HEK293 (cell line): Measurements from ENCODE around the gene JMJD4.
A peak's percentile ranks its signal among the peaks of the same experiment; 100 is the strongest.

Source experiments
- CTCF ChIA-PET: fragments of 350-600 bp; formaldehyde crosslinking; extraction: SDS; loops from one replicate; lab custom pipeline; 2021; ENCODE audit warnings: antibody characterized with exemption; lab: Yijun Ruan, JAX
- POLR2A ChIA-PET: fragments of 300-600 bp; formaldehyde crosslinking; extraction: SDS; loops from one replicate; lab custom pipeline; 2020; ENCODE audit warnings: antibody characterized with exemption, inconsistent platforms; lab: Yijun Ruan, JAX
- H3K27ac ChIP-seq: fragments of 200-500 bp; sonication (Bioruptor generic); 2 replicates; pipeline ENCODE4 v1.5.1; 2014; ENCODE audit warnings: low read depth, low read length, control low read depth, inconsistent platforms; ENCODE audit errors: extremely low read depth
- H3K36me3 ChIP-seq, 2 experiments: fragments of 200-500 bp in 1 of 2; sonication (Bioruptor generic) in 1 of 2; 1 replicate in 1 of 2; 2 replicates in 1 of 2; pipeline ENCODE4 v1.5.1; 2014 to 2017; ENCODE audit warnings: inconsistent platforms in 2 of 2, low read length in 2 of 2; ENCODE audit not compliant: control insufficient read depth in 2 of 2, insufficient read depth in 1 of 2
- H3K4me1 ChIP-seq: fragments of 200-500 bp; sonication (Bioruptor generic); 2 replicates; pipeline ENCODE4 v1.5.1; 2014; ENCODE audit warnings: mild to moderate bottlenecking, low read length, inconsistent platforms; ENCODE audit not compliant: control insufficient read depth, insufficient read depth
- H3K4me3 ChIP-seq: 2 replicates; pipeline ENCODE4 v1.5.1; 2011; ENCODE audit warnings: low read depth, mild to moderate bottlenecking, control low read depth, low read length, moderate library complexity
- H3K9me3 ChIP-seq: fragments of 200-500 bp; sonication (Bioruptor generic); 2 replicates; pipeline ENCODE4 v1.5.1; 2014; ENCODE audit warnings: low read depth, low read length, inconsistent platforms; ENCODE audit not compliant: control insufficient read depth, insufficient read depth
- BCL6B ChIP-seq: fragments of 450-650 bp; formaldehyde crosslinking; IDR thresholded peaks from 2 replicates; pipeline ENCODE4 v1.5.1; 2017; ENCODE audit warnings: missing biosample characterization, missing genetic modification characterization
- GLI4 ChIP-seq: fragments of 450-650 bp; formaldehyde crosslinking; IDR thresholded peaks from 2 replicates; pipeline ENCODE4 v1.5.1; 2016; ENCODE audit warnings: missing biosample characterization, missing genetic modification characterization
- MYNN ChIP-seq: fragments of 450-650 bp; formaldehyde crosslinking; IDR thresholded peaks from 2 replicates; pipeline ENCODE4 v1.5.1; 2016; ENCODE audit warnings: missing biosample characterization, missing genetic modification characterization, borderline replicate concordance
- PRDM2 ChIP-seq: fragments of 450-650 bp; formaldehyde crosslinking; IDR thresholded peaks from 2 replicates; pipeline ENCODE4 v1.5.1; 2016; ENCODE audit warnings: missing biosample characterization, missing genetic modification characterization, borderline replicate concordance
- PRDM4 ChIP-seq: fragments of 450-650 bp; formaldehyde crosslinking; IDR thresholded peaks from 2 replicates; pipeline ENCODE4 v1.5.1; 2017; ENCODE audit warnings: missing biosample characterization, missing genetic modification characterization
- RBAK ChIP-seq: fragments of 450-650 bp; formaldehyde crosslinking; IDR thresholded peaks from 2 replicates; pipeline ENCODE4 v1.5.1; 2016; ENCODE audit warnings: missing biosample characterization, missing genetic modification characterization
- YY1 ChIP-seq: fragments of 450-650 bp; formaldehyde crosslinking; IDR thresholded peaks from 2 replicates; pipeline ENCODE4 v1.5.1; 2018; ENCODE audit warnings: missing biosample characterization, missing genetic modification characterization
- YY2 ChIP-seq: fragments of 450-650 bp; formaldehyde crosslinking; IDR thresholded peaks from 2 replicates; pipeline ENCODE4 v1.5.1; 2016; ENCODE audit warnings: missing biosample characterization, missing genetic modification characterization
- ZNF132 ChIP-seq: fragments of 450-650 bp; formaldehyde crosslinking; IDR thresholded peaks from 2 replicates; pipeline ENCODE4 v1.5.1; 2017; ENCODE audit warnings: missing biosample characterization, missing genetic modification characterization, borderline replicate concordance
- ZNF146 ChIP-seq: fragments of 450-650 bp; formaldehyde crosslinking; IDR thresholded peaks from 2 replicates; pipeline ENCODE4 v1.5.1; 2016; ENCODE audit warnings: missing biosample characterization, missing genetic modification characterization
- ZNF202 ChIP-seq: fragments of 450-650 bp; formaldehyde crosslinking; IDR thresholded peaks from 2 replicates; pipeline ENCODE4 v1.5.1; 2016; ENCODE audit warnings: missing biosample characterization, missing genetic modification characterization, borderline replicate concordance
- ZNF214 ChIP-seq: fragments of 450-650 bp; formaldehyde crosslinking; IDR thresholded peaks from 2 replicates; pipeline ENCODE4 v1.5.1; 2017; ENCODE audit warnings: missing biosample characterization, mild to moderate bottlenecking, missing genetic modification characterization, borderline replicate concordance
- ZNF274 ChIP-seq, 2 experiments: fragments of 200-500 bp in 1 of 2; fragments of 450-650 bp in 1 of 2; sonication (Bioruptor generic) in 1 of 2; formaldehyde crosslinking in 1 of 2; IDR thresholded peaks; 2 replicates each; pipeline versions ENCODE4 v1.5.1 to v1.6.1; 2014 to 2016; ENCODE audit warnings: borderline replicate concordance in 1 of 2, inconsistent platforms in 1 of 2, low read length in 1 of 2, missing biosample characterization in 1 of 2, missing genetic modification characterization in 1 of 2
- ZNF529 ChIP-seq: fragments of 450-650 bp; formaldehyde crosslinking; IDR thresholded peaks from 2 replicates; pipeline ENCODE4 v1.5.1; 2017; ENCODE audit warnings: missing genetic modification characterization, missing biosample characterization; ENCODE audit not compliant: insufficient replicate concordance
- ZNF555 ChIP-seq: fragments of 450-650 bp; formaldehyde crosslinking; conservative IDR thresholded peaks from 2 replicates; pipeline ENCODE4 v1.5.1; 2017; ENCODE audit warnings: missing biosample characterization, mild to moderate bottlenecking, missing genetic modification characterization, inconsistent platforms
- ZSCAN18 ChIP-seq: fragments of 450-650 bp; formaldehyde crosslinking; IDR thresholded peaks from 2 replicates; pipeline ENCODE4 v1.5.1; 2016; ENCODE audit warnings: missing biosample characterization, missing genetic modification characterization

The JMJD4 gene

GRCh38 chr1:227767401-227768124 lies 32.5 kb upstream of the JMJD4 start (continued):
- peak; percentile 65; the same call in 1 of the 2 replicates for TF ChIP-seq PRDM2 (tag by site-specific recombination)
- TF ChIP-seq MYNN (tag by site-specific recombination), result no peak

- Histone ChIP-seq H3K27ac (no peak overlapping the region), H3K9me3 (no peaks in the 10 kb centered on the region), H3K4me3 (no peak overlapping the region), H3K36me3 (peaks cover 23 to 92% of the 10 kb centered on the region in 2 experiments), H3K4me1 (peaks cover 5% of the 10 kb centered on the region)
- CTCF ChIA-PET, result interaction anchor here (0.6 to 1.6 kb wide), 3 partner anchors 51 to 1956 kb away, joined by 3 to 11 read pairs (median 4); no protein-coding TSS in a partner anchor
- POLR2A ChIA-PET, result no interaction called here
- TF ChIP-seq BCL6B (tag by site-specific recombination), result no peak
- no peak for TF ChIP-seq GLI4
- TF ChIP-seq ZNF146 (tag by site-specific recombination), result no peak
- TF ChIP-seq ZNF529 (tag by site-specific recombination), result no peak
- no peak for TF ChIP-seq YY1 (tag by site-specific recombination)
- no peak for TF ChIP-seq ZNF132 (tag by site-specific recombination)
- no peak for TF ChIP-seq ZSCAN18
- no peak for TF ChIP-seq YY2 (tag by site-specific recombination)
- TF ChIP-seq ZNF202 (tag by site-specific recombination), result no peak
- TF ChIP-seq RBAK (tag by site-specific recombination), result no peak
- TF ChIP-seq ZNF274 (IDR thresholded peaks at IDR 0.05; ENCODE audit: low read length), result no peak
- TF ChIP-seq ZNF274 (tag by site-specific recombination; IDR thresholded peaks at IDR 0.05; ENCODE audit: borderline replicate concordance), result no peak
- TF ChIP-seq PRDM4 (tag by site-specific recombination), result no peak
- TF ChIP-seq ZNF555 (tag by site-specific recombination), result no peak
- no peak for TF ChIP-seq ZNF214
Observed at GRCh38 chr1:227766653-227767277, 31.7 kb upstream of the JMJD4 start.
